Measurements from ENCODE around the gene GPR35. TPM values are rescaled to one million over a fixed set of nuclear protein-coding genes. Genes with fewer than 3 reads are reported as not detected.
"Not testable (repeated sequence)": the region's sequence is repeated elsewhere in the genome, so short reads cannot be mapped to it uniquely, and the experiment has no call there.

The GPR35 gene
- polyA plus RNA-seq, 3 donors, result 30.6 to 37.8 (median 36.3) TPM

- H3K27me3 ChIP-seq (ENCODE audit: control insufficient read depth in 2 of 2, insufficient read depth in 2 of 2, low read length in 2 of 2), result no peaks in the 10 kb centered on the region
- H3K27ac Mint-ChIP-seq, result peak overlapping the region in 1 of 7 donors; percentile 82
- peaks cover 0 to 8% (median 4%) of the 10 kb centered on the region in 7 donors for H3K9me3 Mint-ChIP-seq
- no peak for DNase-seq
- H3K4me2 ChIP-seq (replicated peaks; ENCODE audit: extremely low read depth, low read length, poor library complexity, severe bottlenecking), result no peak overlapping the region
- no peak overlapping the region for H3K4me3 Mint-ChIP-seq
- H4K20me1 ChIP-seq (ENCODE audit: insufficient read depth, low read length), result no peaks in the 10 kb centered on the region
- no peak overlapping the region for H3K4me3 ChIP-seq (replicated peaks in 1 of 3; ENCODE audit: low read depth in 2 of 3, low read length in 3 of 3)
- H3K27ac ChIP-seq (ENCODE audit: low read depth in 1 of 2, low read length in 2 of 2), result no peak overlapping the region
- H2AFZ ChIP-seq (ENCODE audit: insufficient read depth, low read depth, low read length, poor library complexity, severe bottlenecking), result no peak overlapping the region
- no peaks in the 10 kb centered on the region for H3K9me3 ChIP-seq (replicated peaks in 1 of 2; ENCODE audit: control insufficient read depth in 1 of 2, insufficient read depth in 1 of 2, low read length in 2 of 2)
- H3K36me3 Mint-ChIP-seq, result peaks cover 0 to 5% of the 10 kb centered on the region in 2 donors
- peaks cover 19% of the 10 kb centered on the region for H3K4me1 Mint-ChIP-seq
- intact Hi-C loops (cut with micrococcal nuclease), result no loop called here
- no peak overlapping the region for H3K9ac ChIP-seq (ENCODE audit: insufficient read depth, low read length, poor library complexity, severe bottlenecking)
- WGBS (ENCODE audit: insufficient coverage), result 89% methylated on average over 17 of the region's 20 CpGs
- H3K79me2 ChIP-seq (ENCODE audit: insufficient read depth, low read length), result no peaks in the 10 kb centered on the region
- peaks cover 43 to 49% of the 10 kb centered on the region in 2 donors for H3K4me1 ChIP-seq (ENCODE audit: control insufficient read depth in 1 of 2, insufficient read depth in 2 of 2, low read length in 2 of 2)
- TF ChIP-seq CTCF (IDR thresholded peaks at IDR 0.05), result no peak
- no peaks in the 10 kb centered on the region for H3K27me3 Mint-ChIP-seq (ENCODE audit: low read depth in 3 of 3)
- H3K36me3 ChIP-seq (replicated peaks in 1 of 2; ENCODE audit: control insufficient read depth in 1 of 2, insufficient read depth in 2 of 2, low read length in 2 of 2), result no peaks in the 10 kb centered on the region
These were observed 9.3 kb upstream of the GPR35 start for GRCh38 chr2:240615820-240616547.

- no CpG with 5 or more reads among the region's 5 CpGs for WGBS (ENCODE audit: insufficient coverage)
- not testable (repeated sequence) for DNase-seq
These were observed 8.2 kb upstream of the GPR35 start for GRCh38 chr2:240616860-240617666.

More at GRCh38 chr2:240616860-240617666, 8.2 kb upstream of the GPR35 start:
- H3K4me2 ChIP-seq (replicated peaks; ENCODE audit: extremely low read depth, low read length, poor library complexity, severe bottlenecking); H2AFZ ChIP-seq (ENCODE audit: insufficient read depth, low read depth, low read length, poor library complexity, severe bottlenecking); H3K36me3 ChIP-seq (replicated peaks in 1 of 2; ENCODE audit: control insufficient read depth in 1 of 2, insufficient read depth in 2 of 2, low read length in 2 of 2); H3K79me2 ChIP-seq (ENCODE audit: insufficient read depth, low read length); H3K36me3 Mint-ChIP-seq; H3K27me3 Mint-ChIP-seq (ENCODE audit: low read depth in 3 of 3); H4K20me1 ChIP-seq (ENCODE audit: insufficient read depth, low read length); H3K4me3 ChIP-seq (replicated peaks in 1 of 3; ENCODE audit: low read depth in 2 of 3, low read length in 3 of 3); H3K9me3 ChIP-seq (replicated peaks in 1 of 2; ENCODE audit: control insufficient read depth in 1 of 2, insufficient read depth in 1 of 2, low read length in 2 of 2); H3K27ac ChIP-seq (ENCODE audit: low read depth in 1 of 2, low read length in 2 of 2); H3K27me3 ChIP-seq (ENCODE audit: control insufficient read depth in 2 of 2, insufficient read depth in 2 of 2, low read length in 2 of 2); intact Hi-C loops (cut with micrococcal nuclease); H3K4me3 Mint-ChIP-seq; H3K9ac ChIP-seq (ENCODE audit: insufficient read depth, low read length, poor library complexity, severe bottlenecking); H3K27ac Mint-ChIP-seq: not testable (repeated sequence)
- TF ChIP-seq CTCF (IDR thresholded peaks at IDR 0.05), result peak; percentile 24
- H3K4me1 ChIP-seq (ENCODE audit: control insufficient read depth in 1 of 2, insufficient read depth in 2 of 2, low read length in 2 of 2), result peaks cover 43 to 49% of the 10 kb centered on the region in 2 donors
- peaks cover 30% of the 10 kb centered on the region for H3K4me1 Mint-ChIP-seq
- H3K9me3 Mint-ChIP-seq, result peaks cover 0 to 10% (median 3%) of the 10 kb centered on the region in 7 donors

All from CD14-positive monocyte (primary cell).